NCI-H1048 (cell line): Measurements from ENCODE around the gene HSD3B2.

Experiments
- DNase-seq: peaks from one replicate; lab custom pipeline; 2025; lab: John Stamatoyannopoulos, UW

The HSD3B2 gene

DNA sequence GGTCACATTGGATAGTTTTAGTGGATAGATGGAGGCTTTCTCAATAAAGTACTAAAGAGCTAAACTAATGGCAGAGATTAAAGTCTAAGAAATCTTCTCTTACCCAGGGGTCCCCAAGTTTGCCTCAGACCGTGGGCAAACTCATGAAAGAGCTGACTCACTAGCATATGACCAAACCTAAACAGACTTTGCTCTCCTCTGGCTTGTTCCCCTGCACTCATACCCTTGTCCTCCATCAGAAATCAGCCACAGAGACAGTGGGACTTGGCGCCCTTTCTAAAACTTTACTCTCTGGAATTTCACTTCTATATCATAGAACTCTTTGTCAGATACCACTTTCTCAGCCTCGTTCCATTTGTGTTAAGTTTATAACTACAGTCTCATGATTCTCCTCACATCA, 17.0 kb upstream of the HSD3B2 start:
- DNase-seq = no peak

DNA sequence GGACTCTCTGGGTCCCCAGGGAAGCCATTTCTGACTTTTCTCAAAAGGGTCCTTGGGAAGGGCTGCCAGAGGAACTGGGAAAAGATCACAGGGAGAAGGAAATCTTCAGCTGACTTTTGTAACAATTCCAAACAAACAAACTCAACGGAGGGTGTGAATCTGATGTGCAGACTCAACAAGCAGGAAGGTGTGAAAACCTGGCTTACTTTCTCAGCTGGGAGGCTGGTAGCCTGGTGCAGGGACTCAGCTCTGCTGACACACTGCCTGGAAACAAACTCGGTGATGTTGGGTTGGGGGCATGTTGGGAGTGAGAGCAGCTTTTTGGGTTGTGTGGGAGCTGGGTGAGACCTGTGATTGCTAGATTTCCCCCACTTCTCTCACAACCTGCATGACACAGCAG, 10.2 kb upstream of the HSD3B2 start:
- DNase-seq = no peak

DNA sequence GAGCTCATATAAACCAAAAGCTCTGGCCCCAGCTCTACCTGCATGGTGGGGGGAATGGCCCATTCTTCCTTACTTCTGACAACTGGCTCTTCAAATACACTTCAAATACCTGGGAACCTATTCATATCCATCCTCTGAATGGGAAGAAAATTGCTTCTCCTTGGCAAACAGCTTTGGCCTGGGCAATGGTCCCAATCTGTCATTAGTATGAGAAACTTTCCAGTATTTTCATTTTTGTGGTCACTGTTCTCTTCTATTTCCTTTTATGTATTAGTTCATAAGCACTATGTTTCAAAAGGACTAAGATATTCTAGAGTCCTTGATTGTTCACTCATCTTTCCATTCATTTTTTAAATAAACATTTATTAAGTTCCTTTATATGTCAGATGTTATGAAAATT, 5.2 kb upstream of the HSD3B2 start:
- DNase-seq = no peak

DNA sequence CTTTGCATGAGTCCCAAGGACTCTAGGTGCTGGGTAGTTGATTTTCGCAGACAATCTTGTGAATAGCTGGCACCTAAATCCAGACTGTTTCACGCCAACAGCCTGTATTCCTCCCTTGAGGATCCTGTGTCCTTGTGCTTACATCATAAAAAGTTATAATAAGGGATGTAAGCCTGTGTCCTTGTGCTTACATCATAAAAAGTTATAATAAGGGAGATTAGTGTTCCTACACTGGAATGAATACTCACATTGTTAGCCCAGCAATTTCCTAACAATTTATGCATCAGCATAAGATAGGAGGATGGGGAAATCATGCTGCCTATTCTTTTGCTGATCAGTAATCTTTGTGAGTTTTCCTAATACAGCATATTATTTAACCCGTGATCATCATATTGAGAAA, 4.0 kb upstream of the HSD3B2 start:
- no peak for DNase-seq

DNA sequence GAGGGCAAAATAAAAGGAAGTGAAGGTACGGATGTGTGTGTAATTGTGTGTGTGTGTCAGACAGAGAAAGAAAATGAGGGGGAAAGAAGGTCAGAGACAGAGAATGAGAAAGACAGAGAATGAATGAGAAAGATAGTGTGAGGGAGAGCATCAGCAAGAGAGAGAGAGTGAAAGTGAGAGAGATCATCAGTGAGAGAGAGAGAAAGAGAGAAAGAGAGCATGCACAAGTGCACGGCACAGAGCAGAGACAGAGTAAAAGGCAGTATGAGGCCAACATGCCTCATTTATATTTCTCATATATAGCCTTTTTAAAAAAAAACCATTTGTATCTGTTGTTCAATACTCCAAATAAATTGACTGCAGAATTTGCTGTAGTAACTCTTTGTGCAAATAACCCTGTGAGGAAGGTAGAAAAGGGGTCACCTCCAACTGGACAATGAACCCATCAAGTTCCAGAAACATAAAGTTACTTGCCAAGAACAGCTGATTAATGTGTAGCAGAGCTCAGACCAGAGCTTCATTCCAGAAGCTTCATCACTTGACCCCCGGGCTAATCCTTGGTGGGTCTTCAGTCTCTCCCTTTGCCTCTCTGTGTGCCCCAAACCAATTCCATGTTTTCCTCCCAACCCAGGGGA, 1.2 kb downstream of the HSD3B2 start:
- no peak for DNase-seq

DNA sequence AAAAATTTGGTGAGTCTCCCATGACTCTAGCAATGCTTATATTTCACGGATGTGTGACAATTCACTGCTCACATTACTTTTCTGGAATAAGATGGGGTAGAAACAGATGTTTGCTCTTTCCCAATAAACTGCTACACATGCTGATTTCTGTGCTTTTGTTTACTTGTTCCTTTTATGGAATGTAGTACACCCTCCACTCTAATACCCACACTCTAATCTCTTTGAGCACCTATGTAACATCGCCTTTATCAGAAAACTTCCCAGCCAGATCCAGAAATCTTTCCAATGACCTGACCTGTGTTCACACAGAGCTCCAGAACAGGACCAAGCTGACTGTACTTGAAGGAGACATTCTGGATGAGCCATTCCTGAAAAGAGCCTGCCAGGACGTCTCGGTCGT, 4.2 kb downstream of the HSD3B2 start:
- no peak for DNase-seq

DNA sequence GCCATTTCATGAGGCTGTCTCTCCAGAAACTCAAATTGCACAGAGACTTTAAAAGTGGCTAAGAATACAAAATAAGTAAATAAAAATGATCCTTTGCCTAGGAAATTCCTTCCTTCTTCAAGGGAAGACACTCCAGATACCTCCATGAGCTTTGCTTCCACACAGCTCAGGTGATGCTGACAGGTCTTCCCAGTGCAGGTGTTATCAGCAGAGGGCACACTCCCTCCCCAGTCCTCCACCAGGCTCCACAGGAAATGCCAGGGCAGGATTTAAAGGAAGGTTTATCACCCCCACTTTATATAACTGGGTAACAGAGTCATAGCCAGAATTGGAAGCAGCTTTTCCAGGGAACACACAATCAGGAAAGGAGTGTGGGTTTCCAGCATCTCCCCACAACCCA, 5.7 kb downstream of the HSD3B2 start:
- no peak for DNase-seq

DNA sequence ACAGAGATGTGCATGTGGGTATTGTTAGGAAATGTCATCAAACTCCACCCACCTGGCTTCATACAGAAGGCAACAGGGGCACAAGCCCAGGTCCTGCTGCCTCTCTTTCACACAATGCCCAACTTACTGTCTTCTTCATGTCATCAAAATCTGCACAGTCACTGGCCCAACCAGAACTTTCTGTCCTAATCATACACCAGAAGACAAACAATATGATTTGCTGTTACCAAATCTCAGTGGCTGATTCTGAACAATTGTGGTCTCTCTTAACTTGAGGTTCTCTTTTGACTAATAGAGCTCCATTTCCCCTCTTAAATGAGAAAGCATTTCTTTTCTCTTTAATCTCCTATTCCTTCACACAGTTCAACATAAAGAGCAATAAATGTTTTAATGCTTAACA, 7.7 kb downstream of the HSD3B2 start:
- DNase-seq = no peak

DNA sequence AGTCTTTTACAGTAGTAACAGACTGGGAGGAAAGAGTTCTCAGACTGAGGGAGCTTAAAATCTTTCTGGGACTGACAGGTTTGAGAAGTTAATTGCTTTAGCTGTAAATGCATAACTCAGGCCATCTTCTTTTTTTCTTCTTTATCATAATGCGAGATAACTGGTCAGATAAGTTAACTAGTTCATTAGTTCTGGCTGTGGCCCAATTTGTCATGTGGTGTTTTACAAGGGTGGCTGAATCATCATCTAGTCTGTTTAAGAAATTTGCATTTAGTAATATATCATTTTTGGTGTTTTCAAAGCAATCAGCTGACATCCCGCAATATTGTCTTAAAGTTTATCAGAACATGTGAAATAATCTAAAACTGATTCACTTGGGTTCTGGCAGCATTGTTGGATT, 14.0 kb downstream of the HSD3B2 start:
- no peak for DNase-seq

DNA sequence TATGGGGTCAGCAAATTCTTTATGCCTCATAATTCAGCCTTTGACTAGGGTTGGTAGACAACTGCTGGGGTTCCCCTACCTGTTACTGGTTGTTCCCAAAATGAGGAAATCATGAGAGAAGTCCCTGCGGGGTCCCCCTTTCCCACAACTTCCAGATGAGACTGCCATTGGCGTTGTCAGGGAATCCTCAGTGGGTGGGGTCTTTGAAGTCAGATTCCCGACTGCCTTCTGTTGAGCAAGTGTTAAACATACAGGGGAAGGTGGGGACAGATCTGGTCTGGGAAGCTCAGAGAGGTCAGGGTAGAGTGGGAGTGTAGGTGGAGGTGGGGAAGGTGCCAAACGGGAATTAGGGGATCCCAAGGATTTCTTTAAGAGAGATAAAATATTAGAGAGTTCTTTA, 14.7 kb downstream of the HSD3B2 start:
- no peak for DNase-seq

DNA sequence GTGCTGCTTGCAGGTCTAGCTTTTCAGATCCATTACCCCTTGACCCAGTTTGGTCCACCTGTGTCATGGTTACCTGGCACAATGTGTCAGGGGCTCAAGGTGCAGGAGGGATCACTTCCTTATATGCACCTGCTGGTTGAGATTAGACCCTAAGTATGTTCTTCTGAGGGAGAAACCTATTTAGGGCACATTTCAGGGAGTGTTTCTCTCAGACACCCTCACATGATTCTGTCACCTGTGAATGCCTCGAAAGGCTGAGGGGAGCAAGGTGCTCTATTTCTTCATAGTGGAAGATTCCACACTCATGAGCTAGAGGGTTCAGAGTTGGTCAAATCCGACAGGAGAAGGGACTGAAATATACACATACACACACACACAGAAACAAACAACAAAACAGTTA, 15.5 kb downstream of the HSD3B2 start:
- DNase-seq = no peak

DNA sequence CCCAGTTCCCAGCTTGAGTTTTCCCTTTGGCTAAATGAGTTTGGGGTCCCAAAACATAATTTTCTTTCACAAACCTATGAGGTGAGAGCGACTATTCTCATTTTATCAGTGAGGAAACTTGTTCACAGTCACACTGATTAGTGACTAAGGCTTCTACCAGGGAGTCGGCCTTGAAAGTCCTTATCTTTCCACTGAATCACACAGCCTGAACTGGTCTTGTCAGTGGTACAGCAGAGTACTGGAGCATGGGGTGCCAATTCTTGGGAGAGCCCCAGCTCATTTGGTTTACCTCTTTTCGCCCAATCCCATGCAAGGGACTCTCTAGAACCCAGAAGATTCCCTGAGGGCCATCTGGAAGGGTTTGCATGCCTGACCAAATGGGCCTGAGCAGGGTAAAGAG, 16.9 kb downstream of the HSD3B2 start:
- no peak for DNase-seq

DNA sequence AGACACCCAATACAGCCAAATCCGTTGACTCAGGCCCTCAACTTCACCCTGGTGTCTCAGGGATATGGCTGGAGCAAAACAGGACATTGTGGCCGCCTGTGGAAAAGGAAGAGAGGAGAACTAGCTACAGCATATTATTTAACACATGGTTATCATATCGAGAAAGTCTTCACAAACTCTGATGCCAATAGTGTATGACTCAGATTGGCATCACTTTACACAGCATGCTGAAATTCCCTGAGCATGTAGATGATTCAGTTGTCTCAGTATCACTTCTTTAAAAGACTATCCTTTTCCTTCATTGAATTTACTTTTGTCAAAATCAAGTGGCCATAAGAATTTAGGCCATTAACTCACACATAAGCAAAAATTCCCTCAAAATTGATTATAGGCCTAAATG, 20.1 kb downstream of the HSD3B2 start:
- DNase-seq = no peak

DNA sequence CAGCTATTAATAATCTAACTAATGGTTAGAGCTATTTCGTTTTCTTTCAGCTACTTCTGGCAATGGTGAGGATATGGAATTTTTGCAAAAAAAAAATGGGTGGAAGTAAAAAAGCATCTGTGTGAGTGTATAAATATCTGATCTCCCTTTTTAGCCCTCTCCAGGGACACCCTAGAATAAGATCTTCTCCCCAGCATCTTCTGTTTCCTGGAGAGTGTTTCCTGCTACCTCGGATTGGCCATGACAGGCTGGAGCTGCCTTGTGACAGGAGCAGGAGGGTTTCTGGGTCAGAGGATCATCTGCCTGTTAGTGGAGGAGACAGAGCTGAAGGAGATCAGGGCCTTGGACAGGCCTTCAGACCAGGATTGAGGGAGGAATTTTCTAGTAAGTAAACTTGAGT, 23.8 kb downstream of the HSD3B2 start:
- DNase-seq = no peak

DNA sequence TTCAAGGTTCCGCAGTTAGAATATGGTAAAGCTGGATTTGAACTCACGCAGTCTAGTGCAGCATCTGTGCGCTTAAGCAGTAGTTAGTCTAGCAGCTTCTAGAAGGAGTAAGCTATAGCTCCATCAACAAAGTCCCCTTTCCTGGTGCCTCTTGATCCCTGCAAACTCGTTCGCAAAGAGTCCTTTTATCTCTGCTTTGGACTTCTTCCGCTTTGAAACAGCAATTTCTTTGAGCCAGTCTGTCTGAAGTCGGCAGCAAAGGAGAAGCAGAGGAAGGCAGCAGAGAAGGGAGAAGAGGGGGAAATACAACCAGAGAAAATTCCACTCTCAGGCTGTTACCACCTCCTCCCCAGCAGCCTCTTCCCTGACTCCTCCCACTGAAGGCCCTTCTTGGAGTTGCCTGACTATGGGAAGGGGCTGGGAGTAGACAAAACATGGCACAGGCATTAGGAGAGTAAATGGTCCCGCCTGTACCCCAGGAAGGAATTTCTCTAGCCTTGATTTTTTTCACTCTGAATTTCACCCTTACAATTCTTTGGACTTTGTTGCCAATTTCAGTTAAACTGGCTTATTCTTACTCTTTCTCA, 25.9 kb downstream of the HSD3B2 start:
- no peak for DNase-seq

DNA sequence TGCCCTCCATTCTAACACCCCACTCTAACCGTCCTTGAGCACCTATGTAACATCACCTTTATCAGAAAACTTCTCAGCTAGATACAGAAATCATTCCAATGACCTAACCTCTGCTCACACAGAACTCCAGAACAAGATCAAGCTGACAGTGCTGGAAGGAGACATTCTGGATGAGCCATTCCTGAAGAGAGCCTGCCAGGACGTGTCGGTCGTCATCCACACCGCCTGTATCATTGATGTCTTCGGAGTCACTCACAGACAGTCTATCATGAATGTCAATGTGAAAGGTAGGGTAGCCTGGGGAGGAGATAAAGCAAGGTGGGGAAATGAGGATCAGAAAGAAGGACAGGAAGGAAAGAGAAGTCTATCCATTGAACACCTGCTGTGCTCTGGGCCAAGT, 27.8 kb downstream of the HSD3B2 start:
- DNase-seq = no peak

DNA sequence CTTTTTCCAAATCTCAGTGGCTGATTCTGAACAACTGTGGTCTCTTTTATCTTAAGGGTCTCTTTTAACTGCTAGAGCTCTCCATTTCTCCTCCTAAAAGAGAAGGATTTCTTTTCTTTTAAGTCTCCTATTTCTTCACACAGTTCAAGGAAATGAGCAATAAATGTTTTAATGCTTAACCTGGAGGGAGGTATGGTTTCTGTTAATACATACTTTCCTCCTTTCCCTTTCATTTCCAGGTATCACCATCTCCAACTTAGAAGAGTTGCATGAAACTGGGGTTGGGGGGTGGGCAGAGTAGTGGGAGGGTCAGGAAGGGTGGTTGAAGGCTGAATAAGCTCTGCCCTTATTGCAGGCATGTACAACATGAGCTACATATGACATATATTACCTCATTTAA, 31.4 kb downstream of the HSD3B2 start:
- DNase-seq = no peak

DNA sequence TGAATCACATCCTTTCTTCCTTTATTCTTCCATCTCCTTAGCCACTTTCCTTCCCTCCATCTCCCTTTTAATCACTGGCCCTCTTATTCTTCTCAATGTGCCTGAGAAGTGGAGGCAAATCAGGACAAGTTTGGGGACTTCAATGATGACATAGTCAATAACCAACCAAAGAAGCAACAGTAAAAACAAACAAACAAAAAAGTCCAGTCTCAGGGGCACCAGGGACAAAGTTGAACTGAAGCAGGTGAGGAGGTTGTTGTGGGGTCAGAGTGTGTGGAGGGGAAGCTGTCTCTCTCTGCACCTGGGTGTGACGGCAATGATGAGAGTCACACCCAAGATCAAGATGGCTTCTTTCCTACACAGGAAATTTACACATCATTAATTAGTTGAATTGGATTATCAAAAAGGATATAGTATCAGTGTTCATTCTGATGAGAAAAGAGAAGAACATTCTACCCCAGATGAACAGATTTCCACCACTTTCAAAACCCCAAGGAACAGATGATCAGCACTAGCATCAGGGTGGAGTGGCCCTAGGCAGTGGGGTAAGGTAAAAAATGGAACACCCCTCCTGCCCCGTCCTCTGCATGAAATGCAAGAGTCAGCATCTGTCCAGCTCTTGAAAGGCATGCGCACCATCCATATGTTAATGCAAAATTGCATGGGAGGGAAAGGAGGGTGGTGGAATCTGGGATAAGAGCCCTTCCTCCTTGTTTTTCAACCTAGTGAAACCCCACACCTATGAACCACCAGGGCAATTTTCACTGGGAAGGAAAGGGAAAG, 32.6 kb downstream of the HSD3B2 start:
- DNase-seq = no peak

DNA sequence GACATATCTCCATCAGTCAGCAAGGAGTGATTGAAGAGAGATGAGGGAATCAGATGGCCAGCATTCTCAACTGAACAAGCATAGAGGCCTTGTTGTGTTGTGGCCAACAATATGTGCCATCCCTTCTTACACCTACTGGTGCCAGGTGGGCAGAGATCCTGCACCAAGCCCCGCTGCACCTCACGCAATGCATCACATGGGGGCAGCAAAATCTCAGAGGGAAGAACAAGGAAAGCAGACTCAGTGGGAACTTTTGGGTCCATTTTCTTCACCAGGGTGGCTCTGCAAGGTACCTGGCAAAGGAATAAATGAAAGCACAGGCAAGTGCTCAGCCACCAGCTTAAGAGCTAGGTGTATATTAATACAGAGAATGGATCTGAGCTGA, 33.2 kb downstream of the HSD3B2 start:
- DNase-seq = no peak

DNA sequence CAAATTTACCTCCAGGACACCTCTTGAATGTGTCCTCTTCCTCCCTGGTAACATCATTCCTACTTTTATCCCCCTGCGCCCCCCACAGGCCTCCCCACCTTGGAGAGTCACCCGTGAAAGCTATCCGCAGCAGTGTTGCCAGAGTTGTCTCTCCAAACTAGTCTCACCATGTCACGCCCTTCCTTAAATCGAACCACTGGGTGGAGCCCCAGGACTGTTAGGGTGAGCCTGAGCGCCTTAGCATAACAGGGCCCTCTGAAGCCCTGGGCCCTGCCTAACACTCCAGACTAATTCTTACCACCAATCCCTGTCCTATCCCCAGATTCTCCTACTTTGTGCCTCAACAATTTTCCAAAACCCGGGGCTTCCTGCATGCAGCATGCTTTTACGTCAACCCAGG, 35.0 kb downstream of the HSD3B2 start:
- no peak for DNase-seq

DNA sequence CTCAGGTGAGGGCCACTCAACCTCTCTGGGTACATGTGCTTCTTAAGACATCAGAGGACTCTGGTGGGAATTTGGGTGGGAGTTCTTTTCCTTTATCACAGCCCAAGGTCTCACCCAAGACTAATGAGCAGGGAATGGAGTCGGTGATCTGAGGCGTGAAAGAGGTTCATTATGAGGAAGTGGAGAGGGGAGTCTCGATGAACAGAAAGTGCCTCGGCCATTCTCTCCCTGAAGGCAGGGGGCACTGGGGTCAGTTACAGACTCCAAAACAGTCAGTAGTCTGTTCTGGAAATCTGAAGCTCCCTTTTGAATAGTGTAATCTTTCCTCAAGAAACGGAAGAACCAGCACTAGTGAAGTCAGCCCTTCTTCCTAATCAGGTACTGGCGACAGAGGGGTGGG, 36.2 kb downstream of the HSD3B2 start:
- DNase-seq = no peak

DNA sequence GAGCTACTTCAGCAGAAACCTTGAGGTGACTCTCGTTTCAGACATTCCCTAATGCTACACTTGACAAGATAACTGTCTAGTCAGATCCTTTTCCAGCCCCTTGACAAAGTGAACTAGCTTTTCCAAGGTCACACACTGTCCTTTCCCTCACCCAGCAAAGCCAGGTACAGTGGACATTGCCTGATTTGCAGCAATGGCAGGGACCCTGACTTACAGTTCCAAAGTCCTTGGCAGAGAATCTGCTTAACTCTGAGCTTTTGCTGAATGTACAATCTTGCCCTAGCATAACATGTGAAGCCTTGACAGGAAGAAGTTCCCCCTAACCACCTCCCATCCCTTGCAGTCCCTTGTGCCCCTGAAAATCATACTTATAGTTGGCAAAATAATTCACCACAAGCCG, 37.1 kb downstream of the HSD3B2 start:
- no peak for DNase-seq

DNA sequence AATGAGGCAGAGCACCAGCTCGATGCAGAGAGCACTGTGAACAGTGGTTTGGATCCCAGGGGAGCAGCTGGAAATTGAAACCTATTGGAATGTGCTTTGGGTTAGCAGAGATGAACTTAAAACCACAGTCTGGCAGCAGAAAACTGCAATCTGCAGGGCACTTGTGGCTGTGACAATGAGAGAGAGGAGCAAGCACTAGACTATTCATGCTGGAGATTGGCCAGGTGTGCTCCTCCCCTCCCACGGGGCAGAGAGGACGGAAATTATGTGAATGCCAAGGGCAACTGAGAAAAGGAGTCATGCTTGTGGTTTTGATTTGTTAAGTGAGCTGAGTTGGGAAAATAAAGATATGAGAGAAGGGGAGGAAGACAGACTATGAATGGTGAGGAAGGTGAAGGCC, 38.1 kb downstream of the HSD3B2 start:
- DNase-seq = no peak

DNA sequence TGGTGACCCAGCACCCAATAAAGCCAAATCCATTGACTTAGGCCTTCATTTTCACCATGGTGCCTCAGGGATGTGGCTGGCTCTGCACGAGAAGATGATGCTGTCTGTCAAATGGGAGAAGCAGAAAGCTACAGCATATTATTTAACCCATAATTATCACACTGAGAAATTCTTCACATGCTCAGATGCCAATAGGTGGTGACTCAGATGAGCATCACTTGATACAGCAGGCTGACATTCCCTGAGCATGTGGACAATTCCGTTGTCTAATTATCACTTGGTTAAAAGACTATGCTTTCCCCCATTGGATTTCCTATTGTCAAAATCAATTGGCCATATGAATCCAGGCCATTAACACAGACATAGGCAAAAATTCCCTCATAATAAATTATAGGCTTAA, 48.0 kb downstream of the HSD3B2 start:
- DNase-seq = no peak
